Endothelial cell of umbilical vein (primary cell): ENCODE data around the gene GULP1. TPM values are rescaled to one million over a fixed set of nuclear protein-coding genes. Genes with fewer than 3 reads are reported as not detected.

ENCODE experiments used
- BruUV-seq: library from RNA; stranded (reverse); fragments of 400-500 nt; replicated peaks from 2 replicates; lab custom pipeline; 2021; lab: Mats Ljungman, UMichigan
- CTCF ChIA-PET: fragments of 300-600, 350-600 bp; sonication (Branson Sonifier 250); formaldehyde crosslinking; loops from one replicate; lab custom pipeline; 2021; ENCODE audit warnings: antibody characterized with exemption, inconsistent platforms; lab: Charles Lee
- POLR2A ChIA-PET: fragments of 300-600, 350-600 bp; sonication (Branson Sonifier 250); formaldehyde crosslinking; loops from one replicate; lab custom pipeline; 2021; ENCODE audit warnings: antibody characterized with exemption, inconsistent platforms; lab: Charles Lee
- DNase-seq: peaks from one replicate; pipeline ENCODE4 v3.0.0-alpha.2; 2011; ENCODE audit warnings: low read depth, low spot score
- FAIRE-seq: peaks from 2 replicates; lab custom pipeline; 2011; peaks lifted over from hg19 to GRCh38; lab: Jason Lieb, UNC
- H2AFZ ChIP-seq: 2 replicates; pipeline ENCODE4 v1.6.0; 2012; ENCODE audit warnings: low read depth, low read length, control low read depth, inconsistent platforms
- H3K27ac ChIP-seq: 2 replicates; pipeline ENCODE4 v1.5.1; 2011; ENCODE audit warnings: low read depth, mild to moderate bottlenecking, control low read depth, low read length, moderate library complexity; ENCODE audit not compliant: insufficient read depth
- H3K27me3 ChIP-seq, 2 experiments: 2 replicates each; pipeline versions ENCODE4 v1.6.0 to v1.6.1; 2011; ENCODE audit warnings: low read length in 2 of 2, mixed read lengths in 1 of 2; ENCODE audit not compliant: control insufficient read depth in 2 of 2, insufficient read depth in 2 of 2
- H3K36me3 ChIP-seq, 2 experiments: 2 replicates in 1 of 2; 3 replicates in 1 of 2; pipeline ENCODE4 v1.5.1; 2011; ENCODE audit warnings: low read length in 2 of 2, mild to moderate bottlenecking in 1 of 2, moderate library complexity in 1 of 2; ENCODE audit not compliant: control insufficient read depth in 2 of 2, insufficient read depth in 2 of 2; ENCODE audit errors: extremely low read depth in 1 of 2
- H3K4me1 ChIP-seq: 3 replicates; pipeline ENCODE4 v1.5.1; 2011; ENCODE audit warnings: mild to moderate bottlenecking, low read length; ENCODE audit not compliant: control insufficient read depth, insufficient read depth; ENCODE audit errors: extremely low read depth
- H3K4me2 ChIP-seq: 2 replicates; pipeline ENCODE4 v1.6.1; 2011; ENCODE audit warnings: low read length, control low read depth, mixed read lengths; ENCODE audit not compliant: insufficient read depth
- H3K4me3 ChIP-seq, 3 experiments: fragments of 200-600 bp in 1 of 3; sonication (generic), shearing (Covaris generic) in 1 of 3; replicated peaks in 1 of 3; 2 replicates each; pipeline ENCODE4 v1.5.1; 2011 to 2016; ENCODE audit warnings: control low read depth in 3 of 3, low read length in 3 of 3, mild to moderate bottlenecking in 2 of 3, inconsistent platforms in 1 of 3, low read depth in 1 of 3, moderate library complexity in 1 of 3; ENCODE audit not compliant: insufficient read depth in 1 of 3
- H3K79me2 ChIP-seq: 2 replicates; pipeline ENCODE4 v1.6.0; 2012; ENCODE audit warnings: low read length, inconsistent platforms; ENCODE audit not compliant: control insufficient read depth, insufficient read depth
- H3K9ac ChIP-seq: replicated peaks from 2 replicates; pipeline ENCODE3; 2011; ENCODE audit warnings: low read length, control low read depth; ENCODE audit not compliant: insufficient read depth; ENCODE audit errors: extremely low read depth
- H3K9me1 ChIP-seq: replicated peaks from 3 replicates; pipeline ENCODE4 v1.6.0; 2011; ENCODE audit warnings: mild to moderate bottlenecking, low read length; ENCODE audit not compliant: control insufficient read depth, insufficient read depth; ENCODE audit errors: extremely low read depth
- H3K9me3 ChIP-seq: replicated peaks from 2 replicates; pipeline ENCODE4 v1.5.1; 2012; ENCODE audit warnings: low read length, inconsistent platforms; ENCODE audit not compliant: control insufficient read depth, insufficient read depth
- H4K20me1 ChIP-seq: replicated peaks from 2 replicates; pipeline ENCODE3; 2011; ENCODE audit warnings: mild to moderate bottlenecking, low read length; ENCODE audit not compliant: control insufficient read depth, insufficient read depth; ENCODE audit errors: extremely low read depth
- EZH2 ChIP-seq: IDR thresholded peaks from 2 replicates; pipeline ENCODE4 v1.6.1; 2012; ENCODE audit warnings: borderline replicate concordance, low read depth, mild to moderate bottlenecking, moderate library complexity, low read length, inconsistent platforms; ENCODE audit not compliant: severe bottlenecking
- FOS ChIP-seq: IDR thresholded peaks from 2 replicates; pipeline ENCODE4 v1.6.1; 2011; ENCODE audit warnings: mild to moderate bottlenecking, low read length, moderate library complexity, borderline replicate concordance; ENCODE audit not compliant: insufficient read depth
- GATA2 ChIP-seq: IDR thresholded peaks from 2 replicates; pipeline ENCODE4 v1.7.0; 2011; ENCODE audit warnings: low read depth, mild to moderate bottlenecking, moderate library complexity, mixed read lengths, low read length; ENCODE audit not compliant: insufficient read length, insufficient read depth
- JUN ChIP-seq: IDR thresholded peaks from 2 replicates; pipeline ENCODE4 v1.6.1; 2011; ENCODE audit warnings: borderline replicate concordance, low read depth; ENCODE audit not compliant: insufficient read length, insufficient read depth
- MYC ChIP-seq: IDR thresholded peaks from one replicate; pipeline ENCODE4 v1.6.1; 2011; ENCODE audit warnings: mild to moderate bottlenecking, low read depth, low read length
- POLR2A ChIP-seq: IDR thresholded peaks from 2 replicates; pipeline ENCODE4 v1.6.1; 2012; ENCODE audit warnings: low read depth, mild to moderate bottlenecking, control low read depth, low read length
- POLR2AphosphoS5 ChIP-seq: IDR thresholded peaks from 2 replicates; pipeline ENCODE4 v1.6.1; 2012; ENCODE audit warnings: low read depth, mild to moderate bottlenecking, control low read depth, low read length, moderate library complexity; ENCODE audit not compliant: insufficient read depth
- dilution Hi-C: fragments of 300-500 bp; cut with MboI; formaldehyde crosslinking; loops from one replicate; pipeline ENCODE4 v1.15.0; 2019; ENCODE audit warnings: low sequenced_read_pairs; ENCODE audit not compliant: extremely low pct_ligation_motif_present
- intact Hi-C: fragments of 100-400 bp; cut with micrococcal nuclease; formaldehyde crosslinking; loops from one replicate; pipeline ENCODE4 v1.10.0; 2022
- polyA plus RNA-seq, 4 experiments: library from polyadenylated mRNA; depleted of rRNA in 3 of 4; stranded (reverse) in 3 of 4; unstranded in 1 of 4; fragments of >200 nt; gene quantifications; 2 replicates each; pipeline versions ENCODE4 v1.2.1 to v1.2.3, GENCODE V29; 2011 to 2012; ENCODE audit warnings: missing spikeins in 1 of 4
- total RNA-seq: library from RNA; stranded (reverse); gene quantifications from 2 replicates; pipeline ENCODE4 v1.2.3, GENCODE V29; 2021
- TF ChIP-seq, protein P1 (sequence below): IDR thresholded peaks from 2 replicates; pipeline ENCODE4 v1.6.1; 2011; ENCODE audit not compliant: insufficient read depth, insufficient read length
- TF ChIP-seq, protein P2 (sequence below), 2 donors: IDR thresholded peaks; 1 replicate in 1 of 2; 2 replicates in 1 of 2; pipeline ENCODE4 v1.5.1; 2011; ENCODE audit warnings: low read length in 2 of 2, mild to moderate bottlenecking in 2 of 2, moderate library complexity in 2 of 2, control low read depth in 1 of 2, inconsistent platforms in 1 of 2, low read depth in 1 of 2; ENCODE audit not compliant: insufficient read depth in 1 of 2; ENCODE audit errors: extremely low read depth in 1 of 2

GULP1 gene
- total and polyA plus RNA-seq, 2 donors (not counting 3 experiments of a cell fraction or from before 2014, with no cell fraction given) = 24.4 to 53.8 TPM

DNA sequence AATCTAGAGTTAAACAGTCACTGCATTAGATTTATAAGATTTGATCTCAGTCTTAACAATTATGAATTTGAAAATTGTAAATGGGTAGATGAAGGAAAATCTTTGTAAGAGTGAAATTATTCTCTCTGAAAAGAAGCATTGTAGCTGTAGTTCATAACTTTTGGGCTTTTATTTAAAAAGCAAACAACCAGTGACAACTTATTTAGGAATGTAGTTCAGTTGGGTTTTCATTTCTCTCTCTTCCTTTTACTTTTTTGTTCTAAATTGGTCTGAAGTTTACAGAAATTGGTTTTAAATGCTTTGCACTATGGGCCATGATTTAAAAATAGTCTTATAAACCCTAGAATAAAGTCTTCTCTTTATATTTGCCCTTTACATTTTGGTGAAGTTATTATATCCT, 296.6 kb downstream of the GULP1 start:
- BruUV-seq = no TSS peak
- no peak for FAIRE-seq
- Histone ChIP-seq H3K79me2 (no peaks in the 10 kb centered on the region), H3K9me1 (no peaks in the 10 kb centered on the region), H3K27ac (no peak overlapping the region), H3K27me3 (no peaks in the 10 kb centered on the region), H2AFZ (no peak overlapping the region), H3K36me3 (no peaks in the 10 kb centered on the region), H4K20me1 (peaks cover 2% of the 10 kb centered on the region), H3K9ac (no peak overlapping the region), H3K4me3 (no peak overlapping the region), H3K9me3 (no peaks in the 10 kb centered on the region), H3K4me2 (no peak overlapping the region), H3K4me1 (no peaks in the 10 kb centered on the region)
- DNase-seq = no peak
- intact Hi-C loops (no loop called here), dilution Hi-C loops (no loop called here)
- CTCF ChIA-PET = no interaction called here
- POLR2A ChIA-PET = no interaction called here
- TF ChIP-seq, protein P1, sequence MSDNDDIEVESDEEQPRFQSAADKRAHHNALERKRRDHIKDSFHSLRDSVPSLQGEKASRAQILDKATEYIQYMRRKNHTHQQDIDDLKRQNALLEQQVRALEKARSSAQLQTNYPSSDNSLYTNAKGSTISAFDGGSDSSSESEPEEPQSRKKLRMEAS = no peak
- no peak for TF ChIP-seq EZH2
- TF ChIP-seq FOS = no peak
- TF ChIP-seq POLR2AphosphoS5 = no peak
- TF ChIP-seq, protein P2, sequence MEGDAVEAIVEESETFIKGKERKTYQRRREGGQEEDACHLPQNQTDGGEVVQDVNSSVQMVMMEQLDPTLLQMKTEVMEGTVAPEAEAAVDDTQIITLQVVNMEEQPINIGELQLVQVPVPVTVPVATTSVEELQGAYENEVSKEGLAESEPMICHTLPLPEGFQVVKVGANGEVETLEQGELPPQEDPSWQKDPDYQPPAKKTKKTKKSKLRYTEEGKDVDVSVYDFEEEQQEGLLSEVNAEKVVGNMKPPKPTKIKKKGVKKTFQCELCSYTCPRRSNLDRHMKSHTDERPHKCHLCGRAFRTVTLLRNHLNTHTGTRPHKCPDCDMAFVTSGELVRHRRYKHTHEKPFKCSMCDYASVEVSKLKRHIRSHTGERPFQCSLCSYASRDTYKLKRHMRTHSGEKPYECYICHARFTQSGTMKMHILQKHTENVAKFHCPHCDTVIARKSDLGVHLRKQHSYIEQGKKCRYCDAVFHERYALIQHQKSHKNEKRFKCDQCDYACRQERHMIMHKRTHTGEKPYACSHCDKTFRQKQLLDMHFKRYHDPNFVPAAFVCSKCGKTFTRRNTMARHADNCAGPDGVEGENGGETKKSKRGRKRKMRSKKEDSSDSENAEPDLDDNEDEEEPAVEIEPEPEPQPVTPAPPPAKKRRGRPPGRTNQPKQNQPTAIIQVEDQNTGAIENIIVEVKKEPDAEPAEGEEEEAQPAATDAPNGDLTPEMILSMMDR (IDR thresholded peaks at IDR 0.05; ENCODE audit: extremely low read depth in 1 of 2, insufficient read depth in 1 of 2, low read depth in 1 of 2, low read length in 2 of 2) = no peak
- no peak for TF ChIP-seq JUN
- no peak for TF ChIP-seq POLR2A
- no peak for TF ChIP-seq GATA2
- no peak for TF ChIP-seq MYC
